GM12892 (cell line): ENCODE measurements around the gene APH1B.
A peak's percentile ranks its signal among the peaks of the same experiment; 100 is the strongest.

ENCODE experiments used
- DNase-seq: peaks from one replicate; pipeline ENCODE4 v3.0.0; 2011; ENCODE audit not compliant: insufficient read length
- FAIRE-seq: peaks from 2 replicates; lab custom pipeline; 2011; peaks lifted over from hg19 to GRCh38; lab: Jason Lieb, UNC
- POLR2A ChIP-seq: IDR thresholded peaks from 2 replicates; pipeline ENCODE4 v1.6.1; 2011; ENCODE audit warnings: low read depth, low read length, control low read depth
- POLR2AphosphoS5 ChIP-seq: IDR thresholded peaks from 2 replicates; pipeline ENCODE4 v1.6.1; 2011; ENCODE audit warnings: low read depth, low read length, control low read depth
- TAF1 ChIP-seq: IDR thresholded peaks from 2 replicates; pipeline ENCODE4 v1.6.1; 2011; ENCODE audit warnings: low read depth, mild to moderate bottlenecking, control low read depth, low read length, borderline replicate concordance

The APH1B gene

GRCh38 chr15:63288342-63288741 is 10.9 kb downstream of the APH1B start:
- no peak for TF ChIP-seq POLR2A
- no peak for TF ChIP-seq TAF1
- FAIRE-seq: no peak
- no peak for DNase-seq

GRCh38 chr15:63288778-63289378 is 11.5 kb downstream of the APH1B start:
- FAIRE-seq (peak; percentile 40), DNase-seq (no peak)
- no peak for TF ChIP-seq POLR2AphosphoS5
- TF ChIP-seq TAF1: no peak

DNA sequence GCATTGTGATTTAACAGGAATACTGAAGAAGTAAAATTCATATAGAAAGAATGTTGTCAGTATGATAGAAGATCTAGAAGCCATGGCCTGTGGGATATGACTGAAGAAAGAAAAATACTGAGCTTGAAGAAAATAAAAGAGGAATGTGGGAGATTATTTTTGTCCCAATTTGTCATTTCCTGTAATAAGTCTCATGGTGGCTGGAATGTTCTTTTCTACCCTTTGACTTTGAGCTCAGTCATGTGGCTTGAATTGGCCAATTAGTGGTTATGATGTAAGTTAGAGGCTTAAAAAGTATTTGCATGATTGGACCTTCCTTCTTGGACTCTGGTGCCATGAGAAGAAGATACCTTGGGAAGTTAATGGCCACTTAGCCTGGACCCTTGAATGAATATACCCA is 14.1 kb downstream of the APH1B start:
- DNase-seq (no peak), FAIRE-seq (no peak)
- TF ChIP-seq POLR2AphosphoS5 (no peak), POLR2A (no peak)

DNA sequence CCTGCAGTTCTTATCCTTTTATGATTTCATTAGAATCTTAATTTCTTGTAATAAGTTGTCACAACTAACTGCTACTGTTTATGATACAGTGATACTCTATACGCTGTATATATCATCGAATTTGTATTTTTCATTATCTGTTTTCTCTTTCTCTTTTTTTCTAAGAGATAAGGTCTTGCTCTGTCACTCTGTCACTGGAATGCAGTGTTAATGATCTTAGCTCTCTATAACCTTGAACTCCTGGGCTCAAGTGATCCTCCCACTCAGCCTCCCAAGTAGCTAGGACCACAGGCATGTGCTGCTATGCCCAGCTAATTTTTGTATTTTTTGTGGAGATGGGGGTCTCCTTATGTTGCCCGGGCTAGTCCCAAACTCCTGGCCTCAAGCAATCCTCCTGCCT is 14.8 kb downstream of the APH1B start:
- FAIRE-seq: no peak

GRCh38 chr15:63292771-63293170 is 15.4 kb downstream of the APH1B start:
- DNase-seq: no peak
- peak; percentile 75 for FAIRE-seq

More for the DNA sequence above, 14.8 kb downstream of the APH1B start:
- TF ChIP-seq POLR2A (no peak), POLR2AphosphoS5 (no peak), TAF1 (no peak)
- DNase-seq: no peak

DNA sequence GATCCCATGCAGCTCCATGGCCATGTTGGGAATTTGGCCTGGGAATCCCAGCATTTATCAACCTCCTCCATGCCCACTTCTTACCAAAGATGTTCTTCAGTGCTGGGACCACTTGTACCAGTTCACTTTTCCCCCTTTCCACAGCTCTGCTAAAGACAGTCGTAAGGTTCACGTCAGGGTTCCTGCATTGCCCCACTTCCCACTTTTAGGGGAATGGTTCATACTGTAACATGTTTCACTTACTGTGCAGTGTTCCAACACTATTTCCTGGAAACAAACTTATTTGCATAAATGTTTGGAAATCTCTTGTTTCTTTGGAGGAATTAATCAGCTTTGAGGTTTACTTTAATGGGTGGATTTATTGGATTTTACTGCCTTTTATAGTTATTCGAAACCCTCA is 17.0 kb downstream of the APH1B start:
- no peak for DNase-seq
- TF ChIP-seq POLR2A (no peak), POLR2AphosphoS5 (no peak), TAF1 (no peak)
- FAIRE-seq: no peak

More at GRCh38 chr15:63292771-63293170, 15.4 kb downstream of the APH1B start:
- TF ChIP-seq POLR2AphosphoS5: no peak
- no peak for TF ChIP-seq POLR2A
- no peak for TF ChIP-seq TAF1

GRCh38 chr15:63295341-63295740 is 17.9 kb downstream of the APH1B start:
- DNase-seq (no peak), FAIRE-seq (no peak)
- no peak for TF ChIP-seq POLR2A
- no peak for TF ChIP-seq POLR2AphosphoS5
- no peak for TF ChIP-seq TAF1

DNA sequence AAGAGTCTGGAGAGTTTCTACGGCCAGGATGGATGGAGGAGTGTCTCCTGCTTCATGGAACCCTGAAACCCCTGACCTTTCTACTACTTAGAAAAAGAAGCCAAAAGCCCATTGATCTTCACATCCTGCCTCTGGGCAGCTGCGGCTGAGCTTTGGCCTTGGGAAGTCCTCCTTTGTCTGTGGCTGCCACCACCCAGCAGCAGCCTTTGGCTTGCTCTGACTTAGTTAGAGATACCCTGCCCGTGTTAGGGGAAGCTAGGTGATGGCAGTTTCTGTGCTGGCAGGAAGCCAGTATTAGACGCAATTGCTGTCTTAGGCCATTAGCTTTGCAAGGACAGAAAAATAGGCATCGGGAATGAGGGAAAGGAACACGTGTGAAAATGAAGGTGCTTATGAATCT is 18.8 kb downstream of the APH1B start:
- FAIRE-seq (no peak), DNase-seq (no peak)
- no peak for TF ChIP-seq POLR2AphosphoS5
- no peak for TF ChIP-seq POLR2A
- TF ChIP-seq TAF1: no peak

DNA sequence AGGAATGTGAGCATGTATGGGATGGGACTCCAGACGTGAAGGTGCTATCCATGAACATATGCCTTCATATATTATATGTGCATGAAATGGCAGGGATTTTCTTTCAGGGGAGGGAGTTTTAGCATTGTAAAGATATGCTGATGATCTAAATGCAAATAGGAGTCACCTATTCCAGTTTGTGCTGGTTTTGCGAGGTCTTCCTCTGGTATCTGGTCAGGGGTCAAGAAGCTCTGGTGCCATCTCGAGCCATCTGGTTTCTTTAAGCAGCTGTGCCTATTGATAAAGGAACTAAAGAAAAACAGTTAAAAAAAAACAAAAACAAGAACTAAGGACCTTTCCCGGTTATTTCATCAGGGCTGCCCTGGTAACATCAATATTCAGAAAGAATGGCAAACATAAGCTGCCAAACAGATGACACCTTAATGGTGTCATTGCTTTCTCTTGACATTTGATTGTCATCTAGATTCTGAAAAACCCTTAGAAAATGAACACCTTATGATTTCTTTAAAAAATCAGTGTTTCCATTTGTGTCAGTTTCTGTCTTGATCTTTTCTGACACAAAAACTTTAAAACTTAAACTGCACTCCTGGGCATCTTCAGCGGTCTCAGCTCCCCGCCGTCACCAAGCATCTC is 22.7 kb downstream of the APH1B start:
- DNase-seq (no peak), FAIRE-seq (no peak)
- TF ChIP-seq TAF1: no peak

DNA sequence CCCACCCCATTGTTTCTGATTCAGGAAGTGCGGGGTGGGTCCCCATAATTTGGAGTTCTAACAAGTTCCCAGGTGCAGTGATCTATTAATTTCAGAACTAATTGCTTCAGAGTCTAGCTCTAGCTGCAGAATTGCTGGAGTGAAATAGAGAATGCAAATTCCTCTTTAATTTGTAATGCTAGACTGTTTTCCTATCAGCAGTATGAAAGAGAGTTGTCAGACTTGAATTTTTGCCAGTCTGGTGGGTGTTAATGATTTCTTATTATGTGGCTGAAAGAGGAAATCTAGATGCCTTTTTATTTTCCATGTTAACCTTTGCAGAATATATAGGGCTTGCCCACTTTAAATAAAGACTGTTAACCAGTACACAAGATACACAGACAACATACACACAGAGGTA is 23.7 kb downstream of the APH1B start:
- TF ChIP-seq POLR2AphosphoS5 (no peak), TAF1 (no peak), POLR2A (no peak)
- DNase-seq (no peak), FAIRE-seq (no peak)

GRCh38 chr15:63305260-63305659 is 27.9 kb downstream of the APH1B start:
- no peak for DNase-seq
- TF ChIP-seq TAF1 (no peak), POLR2AphosphoS5 (no peak), POLR2A (no peak)
- FAIRE-seq: no peak

DNA sequence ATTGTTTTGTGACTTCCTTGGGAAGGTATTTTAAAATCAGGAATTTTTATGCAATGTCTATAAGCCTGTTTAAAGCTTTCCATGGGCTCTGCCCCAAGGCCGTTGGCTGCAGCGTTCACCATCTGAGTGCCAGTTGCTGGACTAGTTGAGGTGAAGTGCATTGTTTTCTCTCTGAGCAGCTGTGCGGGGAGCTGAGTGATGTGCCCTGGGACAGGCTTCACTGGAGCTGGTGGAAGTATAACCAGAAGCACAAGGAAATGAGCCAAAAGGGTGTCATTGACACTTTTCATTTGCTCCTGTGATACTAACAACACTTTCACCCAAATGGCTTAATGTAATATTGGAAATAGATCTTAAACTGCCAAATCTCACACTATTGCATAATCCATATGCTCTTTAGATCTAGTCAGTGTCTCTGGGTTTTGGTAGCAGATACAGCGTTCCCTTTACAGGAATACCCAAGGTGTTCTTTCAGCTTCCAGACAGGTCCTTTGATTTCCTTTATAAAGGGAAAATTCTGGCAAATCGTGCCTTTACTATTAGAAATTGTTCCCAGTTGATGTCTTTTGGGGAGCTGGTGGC is 29.2 kb downstream of the APH1B start:
- no peak for FAIRE-seq
- DNase-seq: no peak
- TF ChIP-seq POLR2A: no peak
- no peak for TF ChIP-seq TAF1
- TF ChIP-seq POLR2AphosphoS5: no peak

- TF ChIP-seq POLR2AphosphoS5 (no peak), TAF1 (no peak), POLR2A (no peak)
- FAIRE-seq: no peak
- no peak for DNase-seq
Measured at GRCh38 chr15:63308491-63308890, 31.1 kb downstream of the APH1B start.
